HG02973 (cell line): ENCODE measurements around the gene COL5A3.

Experiments
- ATAC-seq: cut with Tn5 transposase; IDR thresholded peaks from one replicate; pipeline ENCODE4 v1.9.1; 2021; ENCODE audit warnings: moderate library complexity; ENCODE audit not compliant: unreplicated experiment

COL5A3 gene

DNA sequence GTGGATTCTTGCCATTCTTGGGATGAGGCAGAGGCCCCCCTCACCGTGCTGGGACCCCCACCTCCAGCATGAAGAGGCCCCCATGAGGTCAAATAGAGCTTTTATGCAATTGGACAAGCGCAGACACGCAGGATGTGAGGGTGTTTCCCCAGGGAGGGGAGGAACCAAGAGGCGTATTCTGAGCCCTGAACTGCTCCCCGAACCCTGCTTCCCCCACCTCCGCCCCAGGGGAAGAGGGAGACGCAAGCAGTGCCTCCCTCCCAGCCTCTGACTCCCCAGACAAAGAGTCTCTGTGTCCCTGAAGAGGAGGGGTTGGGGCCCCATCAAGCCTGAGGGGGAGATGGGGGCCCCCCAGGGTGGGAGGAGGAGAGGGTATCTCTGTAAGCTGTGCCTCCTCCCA is 1.7 kb upstream of the COL5A3 start:
- no peak for ATAC-seq

DNA sequence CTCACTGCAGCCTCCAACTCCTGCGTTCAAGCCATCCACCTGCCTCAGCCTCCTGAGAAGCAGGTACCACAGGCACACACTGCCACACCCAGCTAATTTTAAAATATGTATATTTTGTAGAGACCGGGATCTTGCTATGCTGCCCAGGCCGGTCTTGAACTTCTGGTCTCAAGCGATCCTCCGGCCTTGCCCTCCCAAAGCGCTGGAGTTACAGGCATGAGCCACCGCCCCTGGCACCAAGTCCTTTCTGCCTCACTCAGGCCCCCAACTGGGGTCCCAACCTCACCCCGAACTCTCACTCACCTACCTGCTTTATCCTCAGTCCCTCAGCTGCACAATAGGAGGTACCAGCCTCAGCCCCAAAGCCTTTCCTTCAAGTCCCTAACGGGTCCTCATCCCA is 635 bp upstream of the COL5A3 start:
- no peak for ATAC-seq

DNA sequence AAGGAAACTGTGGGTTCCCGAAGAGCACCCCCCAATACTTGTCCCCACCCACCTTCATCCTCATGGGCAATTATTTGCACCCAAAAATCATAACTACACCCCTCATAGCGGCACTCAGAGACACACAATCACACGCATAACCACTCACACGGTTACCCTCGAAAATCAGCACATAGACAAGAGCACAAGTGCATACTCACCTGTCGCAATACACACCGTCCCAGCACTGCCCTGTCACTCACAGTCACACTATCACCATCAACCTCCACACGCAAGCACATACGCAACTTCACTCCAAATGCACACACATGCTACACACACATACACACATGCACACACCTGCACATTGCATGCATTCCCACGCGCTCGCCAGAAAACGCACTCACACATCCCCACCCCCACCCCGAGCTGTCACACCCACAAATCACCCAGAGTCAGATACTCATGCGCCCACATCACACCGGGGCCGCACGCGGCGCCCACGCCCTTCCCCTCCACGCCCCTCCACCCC is 535 bp downstream of the COL5A3 start:
- ATAC-seq = no peak

DNA sequence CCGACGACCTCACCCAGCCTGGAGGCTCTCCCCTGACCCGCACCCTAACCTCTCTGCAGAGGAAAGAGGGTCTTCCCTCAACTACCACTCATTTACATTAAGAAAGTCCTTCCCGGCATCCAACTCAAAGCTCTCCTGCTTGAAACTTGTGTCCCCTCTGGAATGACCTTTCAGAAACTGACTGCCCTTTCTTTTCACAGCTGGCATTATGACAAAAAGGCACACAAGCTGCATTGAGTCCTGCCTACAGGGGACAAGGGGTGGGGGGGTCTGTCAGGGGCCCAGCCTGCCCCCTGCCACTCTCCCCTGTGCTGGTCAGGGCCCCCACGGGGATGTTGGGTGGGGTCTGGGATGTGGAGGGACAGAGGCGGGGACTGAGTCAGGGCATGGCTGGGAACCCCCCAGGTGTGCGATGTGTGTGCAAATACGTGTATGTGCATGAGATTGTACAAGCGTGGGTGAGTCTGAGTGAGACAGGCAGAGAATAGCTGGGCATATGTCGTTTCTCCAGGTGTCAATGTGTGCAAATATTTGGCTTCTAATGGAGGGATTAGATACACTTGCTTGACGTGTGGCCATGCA is 2.0 kb downstream of the COL5A3 start:
- ATAC-seq = no peak

DNA sequence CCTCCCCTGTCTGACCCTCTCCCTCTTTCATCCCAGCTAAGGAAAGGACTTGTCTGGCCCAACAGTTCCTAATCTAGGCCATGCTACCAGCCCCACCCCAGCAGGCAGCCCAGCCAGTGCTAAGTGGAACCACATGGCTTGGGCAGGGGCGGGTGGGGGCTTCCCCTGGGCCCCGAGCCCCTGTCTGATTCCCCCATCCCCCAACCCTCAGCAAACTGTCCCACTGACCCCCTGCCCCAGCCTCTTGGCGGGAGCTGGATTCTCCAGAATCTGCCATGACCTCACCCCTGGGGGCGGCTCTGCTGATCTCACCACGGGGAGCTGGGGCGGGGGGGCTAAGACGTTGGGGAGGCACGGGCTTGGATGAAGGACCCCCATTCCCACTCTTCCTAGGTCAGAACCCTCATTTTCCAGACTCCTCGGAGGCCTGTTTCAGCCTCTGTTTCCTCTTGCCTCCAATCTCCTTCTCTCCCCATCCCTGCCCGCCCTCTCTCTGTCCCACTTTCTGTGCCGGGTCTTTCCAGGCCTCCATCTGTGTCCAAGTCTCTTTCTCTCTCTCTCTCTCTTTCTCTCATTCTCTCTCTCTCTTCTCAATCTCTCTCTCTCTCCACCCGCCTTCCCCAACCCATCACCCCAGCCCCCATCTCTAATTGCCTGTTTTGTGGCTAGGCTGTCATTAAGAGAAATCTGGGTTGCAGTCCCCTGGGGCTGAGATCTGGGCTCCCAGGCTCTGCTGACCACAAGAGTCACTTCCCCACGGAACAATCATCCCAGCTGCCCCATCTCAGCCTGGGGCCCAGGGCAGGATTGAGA is 2.7 kb downstream of the COL5A3 start:
- no peak for ATAC-seq

DNA sequence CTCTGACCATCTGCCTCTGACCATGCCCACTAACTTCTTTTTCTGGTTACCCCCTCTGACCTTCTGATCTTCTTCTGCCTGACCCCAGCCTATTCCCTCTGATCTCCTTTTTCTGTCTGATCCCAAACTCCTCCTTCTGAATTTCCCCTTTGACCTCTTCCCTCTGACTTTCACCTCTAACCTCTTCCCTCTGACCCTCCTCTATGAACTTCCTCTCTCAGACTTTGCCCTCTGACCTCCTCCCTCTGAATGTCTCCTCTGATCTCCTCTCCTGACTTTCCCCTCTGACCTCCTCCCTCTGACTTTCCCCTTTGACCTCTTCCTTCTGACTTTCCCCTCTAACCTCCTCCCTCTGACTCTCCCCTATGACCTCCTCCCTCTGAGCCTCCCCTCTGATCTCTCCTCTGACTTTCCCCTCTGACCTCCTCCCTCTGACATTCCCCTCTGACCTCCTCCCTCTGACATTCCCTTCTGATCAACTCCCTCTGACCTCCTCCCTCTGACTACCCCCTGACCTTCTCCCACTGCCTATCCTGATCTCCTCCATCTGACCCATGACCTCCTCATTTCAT is 3.5 kb downstream of the COL5A3 start:
- ATAC-seq = no peak

DNA sequence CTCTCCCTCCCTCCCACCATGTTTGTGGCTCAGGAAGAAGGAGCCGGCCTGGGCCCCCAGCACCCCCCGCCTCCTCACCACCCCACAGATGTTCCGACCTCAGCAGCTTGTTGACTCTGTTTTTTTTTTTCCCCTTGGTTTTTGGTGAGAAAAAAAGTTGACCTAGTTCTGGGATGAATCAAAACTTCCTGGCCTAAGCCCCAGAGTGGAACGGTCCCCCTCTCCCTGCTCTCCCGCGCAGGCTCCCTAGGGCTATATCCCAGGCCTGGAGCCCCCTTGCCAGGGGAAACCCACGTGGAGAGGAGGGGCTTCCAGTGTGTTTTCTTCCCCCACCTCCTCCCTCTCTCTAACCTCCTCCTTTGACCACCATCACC is 4.0 kb downstream of the COL5A3 start:
- no peak for ATAC-seq

DNA sequence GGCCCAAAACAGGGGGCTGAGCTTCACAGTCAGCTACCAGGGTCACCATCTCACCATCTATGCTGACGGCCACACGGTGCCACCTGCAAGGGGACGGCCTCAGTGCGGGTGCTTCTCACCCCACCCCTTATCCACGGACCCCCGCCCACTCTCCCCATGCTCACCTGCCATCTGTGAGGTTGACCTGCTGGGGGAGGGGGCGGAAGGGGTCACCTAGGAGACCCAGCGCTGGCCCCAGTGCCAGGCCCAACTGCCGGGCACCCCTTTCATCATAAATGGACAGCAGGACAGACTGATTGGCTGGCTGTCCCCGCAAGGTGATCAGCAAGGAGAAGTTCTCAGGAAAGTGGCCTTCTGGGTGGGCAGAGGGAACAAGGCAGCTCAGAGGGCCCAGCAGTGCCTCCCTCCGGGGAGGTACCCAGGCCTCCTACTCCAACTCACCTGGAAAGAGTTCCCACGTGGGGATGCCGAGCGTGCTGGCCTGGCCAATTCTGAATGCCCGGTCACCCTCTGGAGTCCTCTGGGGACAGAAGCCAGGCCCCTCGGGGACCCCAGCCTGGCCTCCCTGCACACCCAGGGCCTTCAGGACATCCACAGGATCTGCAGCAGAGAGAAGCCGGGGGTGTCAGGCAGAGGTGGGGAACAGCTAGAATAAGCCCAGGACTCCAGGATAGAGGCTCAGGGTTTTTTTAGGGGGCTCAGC is 4.5 kb downstream of the COL5A3 start:
- no peak for ATAC-seq

DNA sequence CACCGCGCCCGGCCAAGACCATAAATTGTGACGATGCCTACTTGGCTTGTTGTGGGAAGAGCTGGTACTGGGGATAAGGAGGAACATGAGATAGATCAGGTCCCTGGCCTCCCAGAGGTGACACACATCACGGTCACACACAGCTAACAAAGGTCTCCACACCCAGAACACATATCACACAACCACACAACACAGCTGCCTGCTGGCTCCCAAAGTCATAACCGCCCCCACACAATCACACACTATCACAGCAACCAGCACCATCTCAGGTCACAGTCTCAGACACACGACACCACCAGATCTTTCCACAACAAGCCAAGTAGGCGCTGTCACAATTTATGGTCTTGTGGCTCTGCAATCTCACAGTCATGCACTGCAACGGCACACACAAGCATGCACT is 5.7 kb downstream of the COL5A3 start:
- ATAC-seq = no peak

DNA sequence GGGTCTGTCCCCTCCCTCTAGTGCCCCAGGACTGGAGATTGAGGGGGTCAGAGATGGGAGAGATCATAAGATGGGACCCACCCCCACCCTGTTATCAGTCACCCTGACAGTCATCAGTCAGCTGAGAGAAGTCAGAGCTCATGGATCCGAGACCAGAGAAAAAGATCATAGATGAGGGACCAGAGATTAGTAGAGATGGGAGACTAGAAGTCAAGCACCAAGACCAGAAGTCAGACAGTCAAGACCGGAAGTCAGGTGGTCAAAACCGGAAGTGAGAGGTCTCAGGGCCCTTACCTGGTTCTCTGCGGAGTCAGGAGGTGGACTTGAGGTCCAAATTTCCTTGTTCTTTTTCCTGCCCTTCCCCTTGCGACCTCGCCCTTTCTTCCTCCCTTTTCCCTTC is 7.0 kb downstream of the COL5A3 start:
- no peak for ATAC-seq

DNA sequence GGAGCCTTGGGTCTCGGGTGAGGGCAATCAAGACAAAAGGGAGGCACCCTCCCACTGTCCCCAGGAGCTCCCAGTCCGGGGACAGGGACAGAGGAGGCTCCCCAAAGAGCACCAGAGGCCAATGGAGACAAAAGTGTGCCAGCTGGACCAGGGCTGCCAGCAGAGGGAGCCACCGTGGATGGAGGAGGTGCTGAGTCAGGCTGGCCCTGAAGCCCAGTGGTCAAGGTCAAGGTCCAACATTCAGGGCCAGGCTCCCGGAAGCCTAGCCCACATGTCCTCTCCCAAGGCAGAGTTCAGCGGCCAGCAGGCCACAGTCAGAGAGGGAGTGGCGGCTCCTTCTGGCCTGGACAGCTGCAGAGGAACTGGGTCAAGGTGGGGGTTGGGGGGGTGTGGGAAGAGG is 8.4 kb downstream of the COL5A3 start:
- no peak for ATAC-seq

DNA sequence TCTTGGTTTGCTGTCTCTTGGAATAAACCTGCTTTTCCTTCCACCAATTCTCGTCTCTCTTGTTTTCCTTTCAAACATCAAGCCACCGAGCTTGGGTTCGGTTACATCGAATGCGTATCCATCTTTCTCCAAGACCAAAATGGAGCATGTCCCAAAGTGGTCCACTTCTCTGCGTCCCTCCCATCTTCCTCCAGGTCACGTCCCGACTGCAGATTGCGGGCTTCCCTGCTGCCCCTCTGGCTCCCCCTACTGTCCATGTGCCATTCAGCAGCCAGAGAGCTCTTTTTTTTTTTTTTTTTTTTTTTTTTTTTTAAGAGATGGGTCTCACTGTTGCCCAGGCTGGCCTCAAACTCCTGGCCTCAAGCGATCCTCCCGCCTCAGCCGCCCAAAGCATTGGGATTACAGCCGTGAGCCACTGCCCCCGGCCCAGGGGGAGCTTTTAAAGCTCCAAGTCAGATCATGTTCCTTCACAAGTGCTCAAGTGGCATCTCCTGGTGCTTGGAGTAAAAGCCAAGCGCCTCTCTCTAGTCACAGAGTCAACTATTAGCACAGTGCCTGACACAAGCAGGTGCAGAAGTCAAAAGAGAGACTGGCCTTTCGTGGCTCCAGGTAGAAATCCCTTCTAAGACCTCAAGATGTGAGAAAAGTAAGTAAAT is 10.0 kb downstream of the COL5A3 start:
- ATAC-seq = no peak

DNA sequence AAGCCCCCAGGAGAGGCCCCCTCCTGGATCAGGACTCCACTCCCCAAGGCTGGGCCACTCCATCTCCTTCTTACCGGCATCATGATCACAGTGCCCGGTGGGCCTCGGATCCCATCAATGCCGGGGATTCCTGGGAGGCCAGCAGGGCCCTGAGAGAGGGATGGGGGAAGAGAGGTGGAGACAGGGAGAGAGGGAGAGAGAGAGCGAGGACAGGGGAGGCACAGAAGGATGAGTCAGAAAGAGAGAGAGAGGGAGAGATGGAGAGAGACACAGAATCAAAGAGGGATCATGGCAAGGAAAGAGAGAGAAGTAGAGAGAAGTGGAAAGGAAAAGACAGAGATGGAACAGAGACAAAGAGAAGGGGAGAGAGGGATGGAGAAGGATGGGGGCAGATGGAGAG is 13.8 kb downstream of the COL5A3 start:
- no peak for ATAC-seq

DNA sequence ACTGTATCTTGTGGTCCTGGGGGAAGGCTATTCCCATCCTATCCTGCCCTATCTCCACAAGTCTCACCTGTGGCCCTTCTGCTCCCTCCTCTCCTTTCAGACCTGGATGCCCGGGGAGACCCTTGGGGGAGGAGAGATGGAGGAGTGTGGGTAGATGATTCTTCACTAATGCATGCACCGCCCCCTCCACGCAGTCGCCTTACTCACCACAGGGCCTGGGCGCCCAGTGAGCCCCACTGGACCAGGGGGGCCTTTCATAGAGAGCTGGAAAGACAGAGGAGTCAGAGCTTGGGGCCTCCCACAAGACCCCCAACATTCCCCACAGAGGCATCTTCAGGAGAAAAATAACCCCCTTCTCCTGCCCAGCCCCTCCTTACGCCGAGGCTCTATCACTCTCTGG is 14.3 kb downstream of the COL5A3 start:
- ATAC-seq = no peak

DNA sequence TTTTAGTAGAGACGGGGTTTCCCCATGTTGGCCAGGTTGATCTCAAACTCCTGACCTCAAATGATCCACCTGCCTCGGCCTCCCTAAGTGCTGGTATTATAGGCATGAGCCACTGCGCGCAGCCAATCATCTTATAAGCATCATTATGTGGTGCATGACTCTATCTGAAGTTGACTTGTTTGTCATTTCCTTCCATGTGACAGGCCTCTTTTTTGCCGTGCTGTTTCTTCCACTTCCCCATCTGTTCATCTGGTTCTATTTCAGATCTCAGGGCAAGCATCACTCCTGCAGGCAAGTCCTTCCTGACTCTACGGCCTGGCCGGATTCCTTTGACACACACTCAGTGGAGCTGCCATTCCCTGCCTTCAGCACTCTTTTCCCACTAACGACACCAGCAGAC is 15.2 kb downstream of the COL5A3 start:
- ATAC-seq = no peak

DNA sequence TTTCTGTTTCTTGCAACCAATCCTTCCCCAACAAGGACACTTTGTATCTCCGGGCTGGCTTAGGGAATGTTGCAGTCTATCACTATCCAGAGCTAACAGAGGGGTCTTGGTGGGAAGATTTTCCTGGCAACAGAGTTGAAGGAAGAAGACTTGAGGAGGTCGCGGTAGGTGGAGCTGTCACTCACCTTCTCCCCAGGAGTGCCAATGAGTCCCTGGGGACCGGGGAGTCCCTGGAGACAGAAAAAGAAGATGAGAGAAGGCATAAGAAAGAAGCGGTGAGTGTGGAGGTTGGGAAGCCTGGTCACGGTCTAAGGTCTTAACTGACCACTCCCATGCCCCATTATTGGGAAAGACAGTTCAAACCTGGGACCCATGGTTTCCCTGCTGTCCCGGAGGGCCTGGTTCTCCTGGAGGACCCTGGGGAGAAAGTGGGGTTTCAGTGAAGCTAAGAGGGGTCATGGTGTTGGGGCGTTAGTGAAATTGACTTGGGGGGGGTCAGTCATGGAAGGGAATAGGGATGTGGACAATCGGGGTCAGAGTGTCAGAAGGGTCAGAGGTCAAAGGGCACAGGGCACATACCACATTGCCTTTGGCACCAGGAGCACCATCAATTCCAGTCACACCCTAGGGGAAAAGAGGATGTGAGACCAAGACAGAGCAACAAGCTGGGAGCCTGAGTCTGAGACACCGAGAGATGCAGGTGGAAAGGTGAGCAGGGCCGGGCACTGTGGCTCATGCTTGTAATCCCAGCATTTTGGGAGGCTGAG is 18.7 kb downstream of the COL5A3 start:
- ATAC-seq = no peak

DNA sequence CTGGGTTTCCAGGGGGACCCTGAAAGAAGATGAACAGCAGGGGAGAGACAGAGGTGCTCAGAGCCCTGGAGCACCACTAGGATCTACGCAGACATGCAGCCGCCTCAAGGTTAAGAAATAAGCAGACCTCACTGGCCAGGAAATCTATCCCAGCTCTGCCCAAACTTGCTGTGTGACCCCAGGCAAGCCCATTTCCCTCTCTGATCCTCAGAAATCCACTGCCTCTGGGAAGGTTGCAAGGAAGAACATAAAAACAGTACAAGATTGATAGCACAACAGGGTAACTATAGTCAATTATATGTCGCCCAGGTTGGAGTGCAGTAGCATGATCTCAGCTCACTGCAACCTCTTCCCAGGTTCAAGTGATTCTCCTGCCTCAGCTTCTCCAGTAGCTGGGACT is 20.8 kb downstream of the COL5A3 start:
- ATAC-seq = no peak

DNA sequence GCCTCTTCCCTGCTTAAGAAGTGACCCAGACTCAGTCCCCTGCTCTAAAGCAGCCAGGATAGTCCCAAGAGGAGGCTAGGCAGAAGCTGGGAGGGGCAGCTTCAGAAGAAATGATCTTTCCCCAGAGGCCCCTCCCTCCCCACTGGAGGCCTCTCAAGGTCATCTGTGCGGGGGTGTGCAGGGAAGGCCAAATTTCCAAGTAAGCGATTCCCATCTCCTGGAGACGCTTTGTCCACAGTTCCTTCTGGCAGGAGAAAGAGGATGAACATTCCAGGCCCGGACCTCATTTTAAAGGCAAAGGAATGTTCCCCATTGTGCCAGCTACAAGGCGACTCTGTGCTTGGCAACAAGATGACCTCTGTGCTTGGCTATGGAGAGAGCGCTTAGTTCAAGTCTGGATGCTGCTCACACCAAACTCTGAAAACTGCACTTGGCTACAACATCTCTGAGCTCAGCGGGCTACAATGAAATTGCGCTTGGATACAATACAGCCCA is 23.5 kb downstream of the COL5A3 start:
- ATAC-seq = no peak

DNA sequence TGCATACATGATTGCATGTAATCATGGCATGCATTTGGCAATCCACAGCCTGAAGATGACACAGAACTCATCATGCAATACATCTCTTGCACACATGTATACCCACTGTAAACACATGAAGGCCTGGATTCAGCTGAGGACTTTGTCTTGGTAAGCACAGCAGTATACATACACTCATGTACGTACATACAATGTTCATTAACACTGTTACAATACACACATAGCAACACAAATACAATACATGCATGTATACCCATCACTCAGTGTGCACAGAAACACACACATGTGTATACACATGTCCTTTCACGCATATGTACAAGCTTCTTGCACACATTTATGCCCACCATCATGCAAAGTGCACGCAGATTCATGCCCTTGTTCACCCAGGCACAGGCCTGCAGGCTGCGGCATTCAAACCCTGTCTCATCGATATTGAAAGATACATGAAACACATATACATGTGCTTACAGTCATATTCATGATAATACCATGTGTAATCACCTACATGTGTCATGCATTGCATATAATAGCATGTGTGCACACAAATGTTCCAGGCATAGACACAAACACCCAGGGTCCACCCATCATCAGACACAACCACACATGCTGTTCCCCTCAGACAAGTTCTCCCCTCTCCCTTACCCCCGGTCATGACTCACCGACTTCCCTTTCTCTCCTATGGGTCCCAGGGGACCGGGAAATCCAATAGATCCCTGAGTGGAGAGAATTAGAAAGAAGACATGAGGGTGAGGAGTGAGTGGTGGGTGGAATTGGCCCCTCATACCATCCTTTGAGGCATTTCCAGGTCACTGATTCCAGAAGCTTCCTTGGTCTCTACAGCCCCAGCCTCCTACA is 28.7 kb downstream of the COL5A3 start:
- ATAC-seq = no peak
